ENCODE measurements around the gene KBTBD13.
"Not testable (repeated sequence)": the region's sequence is repeated elsewhere in the genome, so short reads cannot be mapped to it uniquely, and the experiment has no call there.

KBTBD13 gene

GRCh38 chr15:65096481-65097385, 20.2 kb downstream of the KBTBD13 start:
- no peaks in the 10 kb centered on the region for H3K27me3 ChIP-seq (ENCODE audit: insufficient read depth, low read length, poor library complexity, severe bottlenecking)
- no peaks in the 10 kb centered on the region for H3K4me1 ChIP-seq (ENCODE audit: insufficient read depth, low read length, poor library complexity, severe bottlenecking)
- no peaks in the 10 kb centered on the region for H3F3A ChIP-seq (ENCODE audit: low read depth)
- no peak overlapping the region for H3K4me3 ChIP-seq (ENCODE audit: low read length, poor library complexity, severe bottlenecking)
- no peaks in the 10 kb centered on the region for H3K79me2 ChIP-seq (ENCODE audit: insufficient read depth, low read length)
- no peaks in the 10 kb centered on the region for H3K9me2 ChIP-seq (replicated peaks; ENCODE audit: low read depth, low read length)
- H3K9ac ChIP-seq (ENCODE audit: low read depth, low read length, poor library complexity, severe bottlenecking): no peak overlapping the region
- no peaks in the 10 kb centered on the region for H3K36me3 ChIP-seq (ENCODE audit: insufficient read depth, low read length)
- H2AFZ ChIP-seq (ENCODE audit: low read length): no peak overlapping the region
- H3K4me2 ChIP-seq (ENCODE audit: low read depth, low read length, poor library complexity, severe bottlenecking): no peak overlapping the region
- no peaks in the 10 kb centered on the region for H3K9me3 ChIP-seq (ENCODE audit: insufficient read depth, low read depth, low read length)
- no peak for TF ChIP-seq CTCF (conservative IDR thresholded peaks at IDR 0.05; ENCODE audit: low read length)
- no peak for TF ChIP-seq EZH2phosphoT487 (IDR thresholded peaks at IDR 0.05; ENCODE audit: borderline replicate concordance)
- no peaks in the 10 kb centered on the region for H4K20me1 ChIP-seq (ENCODE audit: insufficient read depth, low read length, poor library complexity, severe bottlenecking)

- H3K36me3 ChIP-seq (ENCODE audit: insufficient read depth, low read length): no peaks in the 10 kb centered on the region
- no peaks in the 10 kb centered on the region for H3K27me3 ChIP-seq (ENCODE audit: insufficient read depth, low read length, poor library complexity, severe bottlenecking)
- H3F3A ChIP-seq (ENCODE audit: low read depth): no peaks in the 10 kb centered on the region
- H3K79me2 ChIP-seq (ENCODE audit: insufficient read depth, low read length): no peaks in the 10 kb centered on the region
- no peaks in the 10 kb centered on the region for H3K4me1 ChIP-seq (ENCODE audit: insufficient read depth, low read length, poor library complexity, severe bottlenecking)
- H3K9me2 ChIP-seq (replicated peaks; ENCODE audit: low read depth, low read length): no peaks in the 10 kb centered on the region
- H3K9me3 ChIP-seq (ENCODE audit: insufficient read depth, low read depth, low read length): no peaks in the 10 kb centered on the region
- H3K4me2 ChIP-seq (ENCODE audit: low read depth, low read length, poor library complexity, severe bottlenecking): no peak overlapping the region
- TF ChIP-seq EZH2phosphoT487 (IDR thresholded peaks at IDR 0.05; ENCODE audit: borderline replicate concordance) (no peak), CTCF (conservative IDR thresholded peaks at IDR 0.05; ENCODE audit: low read length) (no peak)
- H4K20me1 ChIP-seq (ENCODE audit: insufficient read depth, low read length, poor library complexity, severe bottlenecking): no peaks in the 10 kb centered on the region
- no peak overlapping the region for H2AFZ ChIP-seq (ENCODE audit: low read length)
- no peak overlapping the region for H3K9ac ChIP-seq (ENCODE audit: low read depth, low read length, poor library complexity, severe bottlenecking)
- no peak overlapping the region for H3K4me3 ChIP-seq (ENCODE audit: low read length, poor library complexity, severe bottlenecking)
Observed at GRCh38 chr15:65097651-65098263, 21.2 kb downstream of the KBTBD13 start.

GRCh38 chr15:65099336-65099735, 22.8 kb downstream of the KBTBD13 start:
- Histone ChIP-seq H3K4me3 (ENCODE audit: low read length, poor library complexity, severe bottlenecking) (no peak overlapping the region), H3K4me2 (ENCODE audit: low read depth, low read length, poor library complexity, severe bottlenecking) (no peak overlapping the region), H3K36me3 (ENCODE audit: insufficient read depth, low read length) (no peaks in the 10 kb centered on the region), H3K9me3 (ENCODE audit: insufficient read depth, low read depth, low read length) (no peaks in the 10 kb centered on the region), H4K20me1 (ENCODE audit: insufficient read depth, low read length, poor library complexity, severe bottlenecking) (no peaks in the 10 kb centered on the region), H2AFZ (ENCODE audit: low read length) (no peak overlapping the region), H3K9me2 (replicated peaks; ENCODE audit: low read depth, low read length) (no peaks in the 10 kb centered on the region), H3K79me2 (ENCODE audit: insufficient read depth, low read length) (no peaks in the 10 kb centered on the region), H3K27me3 (ENCODE audit: insufficient read depth, low read length, poor library complexity, severe bottlenecking) (no peaks in the 10 kb centered on the region), H3K4me1 (ENCODE audit: insufficient read depth, low read length, poor library complexity, severe bottlenecking) (no peaks in the 10 kb centered on the region), H3K9ac (ENCODE audit: low read depth, low read length, poor library complexity, severe bottlenecking) (no peak overlapping the region), H3F3A (ENCODE audit: low read depth) (no peaks in the 10 kb centered on the region)
- TF ChIP-seq EZH2phosphoT487 (IDR thresholded peaks at IDR 0.05; ENCODE audit: borderline replicate concordance): no peak
- TF ChIP-seq CTCF (conservative IDR thresholded peaks at IDR 0.05; ENCODE audit: low read length): no peak

GRCh38 chr15:65099801-65100200, 23.3 kb downstream of the KBTBD13 start:
- H3K36me3 ChIP-seq (ENCODE audit: insufficient read depth, low read length); H4K20me1 ChIP-seq (ENCODE audit: insufficient read depth, low read length, poor library complexity, severe bottlenecking); H3K9me3 ChIP-seq (ENCODE audit: insufficient read depth, low read depth, low read length); H3K4me1 ChIP-seq (ENCODE audit: insufficient read depth, low read length, poor library complexity, severe bottlenecking); H3F3A ChIP-seq (ENCODE audit: low read depth); H3K27me3 ChIP-seq (ENCODE audit: insufficient read depth, low read length, poor library complexity, severe bottlenecking); H3K4me3 ChIP-seq (ENCODE audit: low read length, poor library complexity, severe bottlenecking); H2AFZ ChIP-seq (ENCODE audit: low read length); H3K79me2 ChIP-seq (ENCODE audit: insufficient read depth, low read length); H3K4me2 ChIP-seq (ENCODE audit: low read depth, low read length, poor library complexity, severe bottlenecking); H3K9ac ChIP-seq (ENCODE audit: low read depth, low read length, poor library complexity, severe bottlenecking); H3K9me2 ChIP-seq (replicated peaks; ENCODE audit: low read depth, low read length): not testable (repeated sequence)
